Naive thymus-derived CD4-positive, alpha-beta T cell (primary cell): Measurements from ENCODE around the gene GARNL3. TPM values are rescaled to one million over a fixed set of nuclear protein-coding genes. Genes with fewer than 3 reads are reported as not detected.

Experiments used
- ATAC-seq: fragments of 150-1000 bp; cut with Tn5 transposase; 2 replicates; pipeline ENCODE4 v1.10.0; 2021; ENCODE audit warnings: mild to moderate bottlenecking, moderate library complexity
- CTCF ChIA-PET: fragments of 350-600 bp; sonication (Branson Sonifier 250); formaldehyde crosslinking; loops from one replicate; lab custom pipeline; 2021; ENCODE audit warnings: antibody characterized with exemption; lab: Charles Lee
- POLR2A ChIA-PET: fragments of 350-600 bp; sonication (Branson Sonifier 250); formaldehyde crosslinking; loops from one replicate; lab custom pipeline; 2021; ENCODE audit warnings: antibody characterized with exemption, inconsistent platforms; lab: Charles Lee
- DNase-seq, 9 donors: peaks; one replicate each; pipeline versions ENCODE4 v3.0.0 to v3.0.0-alpha.2; 2020 to 2022; ENCODE audit warnings: mixed read lengths in 1 of 9
- H3K27ac ChIP-seq: one replicate; pipeline ENCODE4 v1.7.0; 2013; ENCODE audit warnings: mild to moderate bottlenecking, low read depth, low read length, moderate library complexity
- H3K27me3 ChIP-seq, 2 donors: one replicate each; pipeline ENCODE4 v1.7.0; 2013; ENCODE audit warnings: low read length in 2 of 2, mild to moderate bottlenecking in 2 of 2, moderate library complexity in 2 of 2; ENCODE audit not compliant: control insufficient read depth in 2 of 2, insufficient read depth in 2 of 2
- H3K36me3 ChIP-seq, 3 experiments: 1 replicate in 2 of 3; 2 replicates in 1 of 3; pipeline ENCODE4 v1.7.0; 2013; ENCODE audit warnings: low read length in 3 of 3, mild to moderate bottlenecking in 3 of 3, moderate library complexity in 1 of 3; ENCODE audit not compliant: insufficient read depth in 3 of 3, control insufficient read depth in 2 of 3
- H3K4me1 ChIP-seq, 2 donors: one replicate each; pipeline ENCODE4 v1.7.0; 2013; ENCODE audit warnings: low read length in 2 of 2, mild to moderate bottlenecking in 2 of 2, moderate library complexity in 1 of 2; ENCODE audit not compliant: control insufficient read depth in 2 of 2, insufficient read depth in 2 of 2
- H3K4me3 ChIP-seq: 2 replicates; pipeline ENCODE4 v1.7.0; 2013; ENCODE audit warnings: mild to moderate bottlenecking, low read length
- H3K9me3 ChIP-seq, 3 experiments: 1 replicate in 2 of 3; 2 replicates in 1 of 3; pipeline ENCODE4 v1.7.0; 2013; ENCODE audit warnings: low read length in 3 of 3; ENCODE audit not compliant: control insufficient read depth in 2 of 3
- H3K27ac Mint-ChIP-seq, 9 donors: one replicate each; pipeline ENCODE4 v1.8.0; 2020 to 2022; ENCODE audit warnings: mixed read lengths in 9 of 9, mild to moderate bottlenecking in 8 of 9, moderate library complexity in 5 of 9, inconsistent platforms in 2 of 9
- H3K27me3 Mint-ChIP-seq, 5 donors: one replicate each; pipeline ENCODE4 v1.8.0; 2021 to 2022; ENCODE audit warnings: mixed read lengths in 5 of 5, mild to moderate bottlenecking in 1 of 5
- H3K36me3 Mint-ChIP-seq, 5 donors: one replicate each; pipeline ENCODE4 v1.8.0; 2020 to 2022; ENCODE audit warnings: mixed read lengths in 5 of 5, mild to moderate bottlenecking in 3 of 5, inconsistent platforms in 1 of 5
- H3K4me1 Mint-ChIP-seq, 7 donors: one replicate each; pipeline ENCODE4 v1.8.0; 2020 to 2022; ENCODE audit warnings: mixed read lengths in 7 of 7, mild to moderate bottlenecking in 3 of 7, inconsistent platforms in 1 of 7
- H3K4me3 Mint-ChIP-seq, 10 donors: one replicate each; pipeline ENCODE4 v1.8.0; 2020 to 2022; ENCODE audit warnings: mild to moderate bottlenecking in 10 of 10, mixed read lengths in 10 of 10, moderate library complexity in 6 of 10, inconsistent platforms in 2 of 10
- H3K9me3 Mint-ChIP-seq, 11 donors: one replicate each; pipeline ENCODE4 v1.8.0; 2020 to 2022; ENCODE audit warnings: mixed read lengths in 11 of 11, mild to moderate bottlenecking in 4 of 11, inconsistent platforms in 1 of 11, moderate library complexity in 1 of 11
- intact Hi-C, 2 donors: fragments of 100-400 bp; cut with micrococcal nuclease; formaldehyde crosslinking; loops; one replicate each; pipeline ENCODE4 v1.15.1; 2023
- polyA plus RNA-seq, 2 donors: library from polyadenylated mRNA; unstranded; fragments of 300-500 nt; fragmentation: Illumina TruSeq; gene quantifications; one replicate each; pipeline ENCODE4 v1.2.3, GENCODE V29; 2021
- total RNA-seq, 6 experiments: library from RNA in 5 of 6; stranded (reverse) in 5 of 6; gene quantifications; 1 replicate in 5 of 6; 2 replicates in 1 of 6; pipeline ENCODE4 v1.2.3 and lab custom pipeline; 2021 to 2026

GARNL3 gene, protein sequence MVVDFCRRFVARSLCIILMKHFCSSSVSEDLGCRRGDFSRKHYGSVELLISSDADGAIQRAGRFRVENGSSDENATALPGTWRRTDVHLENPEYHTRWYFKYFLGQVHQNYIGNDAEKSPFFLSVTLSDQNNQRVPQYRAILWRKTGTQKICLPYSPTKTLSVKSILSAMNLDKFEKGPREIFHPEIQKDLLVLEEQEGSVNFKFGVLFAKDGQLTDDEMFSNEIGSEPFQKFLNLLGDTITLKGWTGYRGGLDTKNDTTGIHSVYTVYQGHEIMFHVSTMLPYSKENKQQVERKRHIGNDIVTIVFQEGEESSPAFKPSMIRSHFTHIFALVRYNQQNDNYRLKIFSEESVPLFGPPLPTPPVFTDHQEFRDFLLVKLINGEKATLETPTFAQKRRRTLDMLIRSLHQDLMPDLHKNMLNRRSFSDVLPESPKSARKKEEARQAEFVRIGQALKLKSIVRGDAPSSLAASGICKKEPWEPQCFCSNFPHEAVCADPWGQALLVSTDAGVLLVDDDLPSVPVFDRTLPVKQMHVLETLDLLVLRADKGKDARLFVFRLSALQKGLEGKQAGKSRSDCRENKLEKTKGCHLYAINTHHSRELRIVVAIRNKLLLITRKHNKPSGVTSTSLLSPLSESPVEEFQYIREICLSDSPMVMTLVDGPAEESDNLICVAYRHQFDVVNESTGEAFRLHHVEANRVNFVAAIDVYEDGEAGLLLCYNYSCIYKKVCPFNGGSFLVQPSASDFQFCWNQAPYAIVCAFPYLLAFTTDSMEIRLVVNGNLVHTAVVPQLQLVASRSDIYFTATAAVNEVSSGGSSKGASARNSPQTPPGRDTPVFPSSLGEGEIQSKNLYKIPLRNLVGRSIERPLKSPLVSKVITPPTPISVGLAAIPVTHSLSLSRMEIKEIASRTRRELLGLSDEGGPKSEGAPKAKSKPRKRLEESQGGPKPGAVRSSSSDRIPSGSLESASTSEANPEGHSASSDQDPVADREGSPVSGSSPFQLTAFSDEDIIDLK
- 1 to 10 TPM in 4 of 5 experiments, under 1 TPM in 1; 0.85 to 4.1 (median 2.8) TPM for total RNA-seq
- 1 to 10 TPM in 1 of 2 donors, not detected in 1; 2.1 TPM for polyA plus RNA-seq
- total RNA-seq (lab: John Stamatoyannopoulos, UW): 0.94 reads per million

DNA sequence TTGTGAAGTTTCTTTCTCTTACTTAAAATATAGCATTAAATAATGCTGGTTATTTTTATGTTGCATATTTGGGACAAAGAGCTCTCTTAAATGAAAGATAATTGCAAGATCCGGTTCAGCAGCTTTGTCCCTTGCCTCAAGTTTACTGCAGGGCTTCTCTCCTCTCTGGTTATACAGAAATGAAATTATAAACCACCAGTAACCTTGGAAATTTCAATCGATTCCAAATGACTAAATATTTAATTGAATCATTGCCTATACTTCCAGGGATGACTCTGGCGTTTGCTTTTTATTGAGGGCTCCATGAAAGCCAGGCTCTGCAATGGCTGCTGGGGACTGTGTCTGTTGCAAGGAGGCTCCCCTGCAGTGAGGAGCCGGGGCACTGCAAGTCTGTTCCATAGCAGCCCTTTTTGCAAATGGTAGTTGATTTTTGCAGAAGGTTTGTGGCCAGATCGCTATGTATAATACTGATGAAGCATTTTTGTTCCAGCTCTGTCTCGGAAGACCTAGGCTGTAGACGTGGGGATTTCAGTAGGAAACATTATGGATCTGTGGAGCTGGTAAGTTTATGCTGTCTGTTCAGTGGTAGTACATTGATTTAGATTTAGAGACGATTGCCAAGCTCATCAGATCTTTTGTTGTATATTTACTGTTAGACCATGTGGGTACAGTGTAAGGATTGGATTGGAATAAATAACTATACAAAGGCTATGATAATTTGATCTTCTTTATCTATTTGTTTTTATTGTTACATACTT is at the start of gene GARNL3:
GARNL3 (plus strand) TSS at position 313 of the 758 bp plus-strand sequence; CDS start at position 417, 104 bp downstream.
- peaks cover 0 to 33% (median 0%) of the 10 kb centered on the region in 5 donors for H3K27me3 Mint-ChIP-seq
- H3K4me3 ChIP-seq: no peak within 1 kb of the TSS
- no peaks in the 10 kb centered on the region for H3K4me1 ChIP-seq
- intact Hi-C loops: no loop called here
- H3K36me3 ChIP-seq: no peaks in the 10 kb centered on the region
- H3K4me1 Mint-ChIP-seq: no peaks in the 10 kb centered on the region
- no peak within 1 kb of the TSS for H3K27ac Mint-ChIP-seq
- H3K27ac ChIP-seq: no peak within 1 kb of the TSS
- ChIA-PET POLR2A (no interaction called here), CTCF (no interaction called here)
- no peaks in the 10 kb centered on the region for H3K27me3 ChIP-seq
- no peak for ATAC-seq
- H3K36me3 Mint-ChIP-seq: peaks cover 0 to 4% (median 0%) of the 10 kb centered on the region in 5 donors
- H3K4me3 Mint-ChIP-seq: no peak within 1 kb of the TSS
- no peaks in the 10 kb centered on the region for H3K9me3 Mint-ChIP-seq
- H3K9me3 ChIP-seq: no peaks in the 10 kb centered on the region
- DNase-seq: no peak

DNA sequence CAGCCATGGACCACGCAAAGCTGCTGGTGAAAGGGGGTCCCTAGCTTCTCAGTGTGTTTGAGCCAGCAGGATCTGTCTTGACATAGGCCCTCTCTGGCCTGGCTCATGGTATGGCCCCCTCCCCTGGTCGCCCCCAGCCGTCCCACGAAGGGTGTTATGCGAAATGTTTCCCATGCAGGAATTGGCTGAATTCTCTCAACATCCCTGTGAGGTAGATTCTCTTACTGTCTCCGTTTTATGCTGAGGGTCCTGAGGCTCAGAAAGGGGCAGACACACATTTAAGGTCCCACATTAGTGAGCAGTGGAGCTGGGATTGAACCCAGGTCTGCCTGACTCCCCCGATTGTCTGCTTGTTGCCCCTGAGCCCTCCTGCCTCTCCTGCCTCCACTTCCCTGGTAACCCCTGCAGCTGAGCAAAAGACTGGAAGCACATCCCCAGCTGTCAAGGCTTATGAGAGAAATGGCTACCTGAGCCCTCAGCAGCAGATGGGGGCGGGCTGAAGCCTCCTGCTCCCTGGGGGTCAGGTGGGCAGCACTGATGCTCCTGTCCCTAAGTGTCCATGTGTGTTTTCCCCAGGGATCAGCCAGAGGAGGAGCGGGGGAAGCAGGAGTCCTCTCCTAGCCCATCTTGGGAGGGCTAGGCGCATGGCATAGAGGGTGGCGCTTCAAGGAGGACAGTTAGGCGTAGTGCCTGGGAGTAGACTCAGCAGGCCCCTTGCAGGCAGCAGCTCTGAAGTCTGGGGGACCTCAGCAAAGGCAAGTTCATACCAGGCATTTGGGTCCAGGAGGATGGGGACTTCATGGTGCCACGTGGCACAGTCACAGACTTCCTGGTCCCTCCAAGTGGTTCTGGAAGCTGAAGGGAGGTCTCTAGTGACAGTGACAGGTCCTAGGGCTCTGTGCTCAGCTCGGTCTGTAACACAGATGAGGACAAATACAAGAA is 49.0 kb upstream of the GARNL3 start:
- no peaks in the 10 kb centered on the region for H3K4me1 ChIP-seq
- H3K4me1 Mint-ChIP-seq: peaks cover 0 to 5% (median 0%) of the 10 kb centered on the region in 7 donors
- intact Hi-C loops: loop anchor here (2.0 kb wide), 3 partner anchors 183 to 235 kb away; partner anchors contain the start of genes LRSAM1 (in 1 of the 2), RPL12 (in 1 of the 2) and ZNF79 (in 1 of the 2)
- H3K27ac Mint-ChIP-seq: no peak overlapping the region
- H3K4me3 Mint-ChIP-seq: no peak overlapping the region
- H3K9me3 Mint-ChIP-seq: no peaks in the 10 kb centered on the region
- CTCF ChIA-PET: interaction anchor here (0.7 to 2.4 kb wide), 8 partner anchors 9 to 705 kb away, joined by 3 to 8 read pairs (median 5); partner anchors contain the start of gene SLC2A8
- no peaks in the 10 kb centered on the region for H3K9me3 ChIP-seq
- H3K36me3 Mint-ChIP-seq: no peaks in the 10 kb centered on the region
- no peaks in the 10 kb centered on the region for H3K27me3 ChIP-seq
- DNase-seq (no peak), ATAC-seq (no peak)
- peaks cover 0 to 14% (median 4%) of the 10 kb centered on the region in 5 donors for H3K27me3 Mint-ChIP-seq
- H3K36me3 ChIP-seq: no peaks in the 10 kb centered on the region
- H3K4me3 ChIP-seq: no peak overlapping the region
- POLR2A ChIA-PET: interaction anchor here (1.0 to 1.7 kb wide), 3 partner anchors 9 to 235 kb away, joined by 4 to 9 read pairs (median 4); partner anchors contain the start of genes LRSAM1 and RPL12
- no peak overlapping the region for H3K27ac ChIP-seq

DNA sequence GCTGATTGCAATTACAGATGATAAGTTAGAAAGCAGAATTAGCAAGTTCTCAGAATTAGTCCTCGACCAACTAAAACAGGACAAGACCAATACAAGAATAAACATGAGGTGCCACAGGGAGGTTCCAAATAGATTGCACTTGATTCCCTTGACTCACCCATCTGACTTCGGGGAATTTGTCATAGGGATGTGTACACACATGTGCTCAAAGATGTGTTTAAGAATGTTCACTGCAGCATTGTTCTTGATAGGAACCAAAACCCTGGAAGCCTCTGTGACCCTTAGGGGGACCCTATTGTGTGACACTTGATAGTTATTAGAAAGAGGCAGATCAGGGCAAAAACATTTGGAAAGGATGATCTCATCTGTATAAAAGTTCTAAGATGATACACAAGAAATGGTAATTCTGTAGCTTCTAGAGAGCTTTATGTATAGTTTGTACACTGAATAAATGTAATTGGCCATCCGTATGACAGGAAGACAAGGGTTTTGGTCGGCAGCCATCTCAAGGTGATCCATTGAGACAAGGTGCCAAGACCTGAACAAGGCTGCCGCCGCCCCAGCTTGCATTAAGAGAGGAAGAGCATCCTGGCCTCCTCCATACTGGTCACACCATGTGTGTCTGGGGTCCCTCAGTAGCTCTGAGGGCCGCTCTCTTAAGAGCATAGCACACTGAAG is 48.2 kb upstream of the GARNL3 start:
- H3K27me3 Mint-ChIP-seq: peaks cover 0 to 18% (median 0%) of the 10 kb centered on the region in 5 donors
- H3K9me3 ChIP-seq: no peaks in the 10 kb centered on the region
- no peaks in the 10 kb centered on the region for H3K9me3 Mint-ChIP-seq
- H3K4me3 ChIP-seq: no peak overlapping the region
- no peak for ATAC-seq
- peaks cover 0 to 11% (median 5%) of the 10 kb centered on the region in 7 donors for H3K4me1 Mint-ChIP-seq
- no peaks in the 10 kb centered on the region for H3K36me3 Mint-ChIP-seq
- no peak for DNase-seq
- no peak overlapping the region for H3K4me3 Mint-ChIP-seq
- CTCF ChIA-PET: interaction anchor here (0.5 to 2.4 kb wide), 2 partner anchors 8 to 1104 kb away, joined by 3 to 8 read pairs; no protein-coding TSS in a partner anchor
- H3K36me3 ChIP-seq: no peaks in the 10 kb centered on the region
- no peaks in the 10 kb centered on the region for H3K27me3 ChIP-seq
- intact Hi-C loops: no loop called here
- H3K27ac ChIP-seq: no peak overlapping the region
- no peaks in the 10 kb centered on the region for H3K4me1 ChIP-seq
- POLR2A ChIA-PET: interaction anchor here (1.0 kb wide), 1 partner anchor 11 kb away, joined by 4 read pairs; no protein-coding TSS in a partner anchor
- no peak overlapping the region for H3K27ac Mint-ChIP-seq

DNA sequence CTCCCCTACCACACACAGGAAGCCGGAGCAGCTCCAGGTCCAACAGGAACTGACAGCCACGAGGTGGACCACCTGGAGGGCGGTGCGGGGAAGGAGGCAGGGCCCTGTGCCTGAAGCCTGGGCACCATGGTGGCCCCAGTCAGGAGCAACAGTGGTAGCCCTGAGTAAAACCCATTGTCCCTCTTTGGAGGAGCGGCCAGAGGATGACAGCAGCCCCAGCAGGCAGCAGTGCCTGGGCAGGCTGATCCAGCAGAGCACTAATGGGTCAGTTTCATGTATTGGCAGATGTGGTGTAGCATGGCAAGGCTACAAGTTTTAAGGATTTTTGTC is 47.7 kb upstream of the GARNL3 start:
- ChIA-PET CTCF (no interaction called here), POLR2A (no interaction called here)
- Histone ChIP-seq H3K9me3 (no peaks in the 10 kb centered on the region), H3K4me3 (no peak overlapping the region), H3K36me3 (no peaks in the 10 kb centered on the region), H3K27me3 (no peaks in the 10 kb centered on the region), H3K4me1 (peaks cover 3 to 4% of the 10 kb centered on the region in 2 donors), H3K27ac (no peak overlapping the region)
- H3K36me3 Mint-ChIP-seq: no peaks in the 10 kb centered on the region
- no peaks in the 10 kb centered on the region for H3K9me3 Mint-ChIP-seq
- intact Hi-C loops: no loop called here
- peaks cover 2 to 17% (median 10%) of the 10 kb centered on the region in 7 donors for H3K4me1 Mint-ChIP-seq
- ATAC-seq: no peak
- H3K27me3 Mint-ChIP-seq: peaks cover 0 to 20% (median 0%) of the 10 kb centered on the region in 5 donors
- no peak overlapping the region for H3K4me3 Mint-ChIP-seq
- DNase-seq: no peak
- no peak overlapping the region for H3K27ac Mint-ChIP-seq

DNA sequence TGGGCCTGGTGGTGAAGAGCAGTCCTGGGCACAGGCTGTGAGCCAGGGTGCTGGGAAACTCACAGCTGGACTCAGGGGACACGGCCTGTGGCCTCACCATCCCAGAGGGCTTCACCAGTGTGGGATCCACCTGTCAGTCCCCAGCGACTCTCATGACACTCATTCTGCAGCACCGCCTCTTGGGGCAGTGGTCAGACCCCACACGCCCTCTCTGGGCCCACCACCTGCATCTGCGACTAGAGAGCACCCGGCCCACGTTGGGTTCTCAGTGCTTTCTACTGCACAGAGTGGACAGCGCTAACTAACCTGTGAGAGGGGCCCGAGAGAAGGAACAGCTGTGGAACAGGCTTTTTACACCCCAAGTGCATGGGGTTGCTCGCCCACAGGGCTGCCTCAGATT is 45.8 kb upstream of the GARNL3 start:
- intact Hi-C loops: no loop called here
- H3K27me3 ChIP-seq: no peaks in the 10 kb centered on the region
- ChIA-PET POLR2A (no interaction called here), CTCF (no interaction called here)
- peaks cover 11 to 36% (median 30%) of the 10 kb centered on the region in 7 donors for H3K4me1 Mint-ChIP-seq
- H3K36me3 Mint-ChIP-seq: no peaks in the 10 kb centered on the region
- H3K27ac ChIP-seq: no peak overlapping the region
- H3K4me1 ChIP-seq: peaks cover 4 to 15% of the 10 kb centered on the region in 2 donors
- H3K9me3 ChIP-seq: no peaks in the 10 kb centered on the region
- ATAC-seq: no peak
- no peaks in the 10 kb centered on the region for H3K9me3 Mint-ChIP-seq
- no peaks in the 10 kb centered on the region for H3K36me3 ChIP-seq
- no peak overlapping the region for H3K4me3 ChIP-seq
- no peak overlapping the region for H3K27ac Mint-ChIP-seq
- H3K27me3 Mint-ChIP-seq: peaks cover 0 to 32% (median 0%) of the 10 kb centered on the region in 5 donors
- H3K4me3 Mint-ChIP-seq: no peak overlapping the region
- no peak for DNase-seq
